Measurements from ENCODE around the gene SCRN2. TPM values are rescaled to one million over a fixed set of nuclear protein-coding genes. Genes with fewer than 3 reads are reported as not detected.

The SCRN2 gene
- total and polyA plus RNA-seq, 2 donors (not counting 3 experiments of a cell fraction or from before 2014, with no cell fraction given) = 31.7 to 48.9 TPM

DNA sequence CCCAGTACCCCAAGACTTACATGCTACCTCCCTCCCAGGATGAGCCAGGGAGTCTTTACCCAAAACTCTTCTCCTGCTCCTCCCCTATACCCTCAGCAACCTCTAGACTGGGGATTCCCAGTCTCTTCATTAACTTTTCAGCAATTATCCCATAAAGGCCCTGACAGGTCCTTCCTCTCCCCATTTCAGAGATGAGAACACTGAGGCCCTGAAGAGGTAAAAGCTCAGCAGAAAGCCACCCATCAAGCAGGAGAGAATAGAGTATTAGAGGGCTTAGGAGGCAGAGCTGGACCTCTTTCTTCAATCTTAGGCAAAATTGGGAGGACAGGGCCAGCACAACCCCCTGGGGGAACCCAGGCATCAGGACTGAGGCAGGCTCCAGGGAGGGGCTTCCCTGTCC lies 15.8 kb upstream of the SCRN2 start:
- no peak for DNase-seq (ENCODE audit: low read depth, low spot score)
- Histone ChIP-seq H3K36me3 (ENCODE audit: control insufficient read depth in 2 of 2, extremely low read depth in 1 of 2, insufficient read depth in 2 of 2, low read length in 2 of 2) (no peaks in the 10 kb centered on the region), H3K9ac (replicated peaks; ENCODE audit: extremely low read depth, insufficient read depth, low read length) (no peak overlapping the region), H3K27ac (ENCODE audit: insufficient read depth, low read depth, low read length) (no peak overlapping the region), H3K79me2 (ENCODE audit: control insufficient read depth, insufficient read depth, low read length) (no peaks in the 10 kb centered on the region), H3K9me1 (replicated peaks; ENCODE audit: control insufficient read depth, extremely low read depth, insufficient read depth, low read length) (no peaks in the 10 kb centered on the region), H3K4me2 (ENCODE audit: insufficient read depth, low read length) (no peak overlapping the region), H3K4me3 (replicated peaks in 1 of 3; ENCODE audit: insufficient read depth in 1 of 3, low read depth in 1 of 3, low read length in 3 of 3) (no peak overlapping the region), H4K20me1 (replicated peaks; ENCODE audit: control insufficient read depth, extremely low read depth, insufficient read depth, low read length) (no peaks in the 10 kb centered on the region), H3K4me1 (ENCODE audit: control insufficient read depth, extremely low read depth, insufficient read depth, low read length) (peaks cover 16% of the 10 kb centered on the region), H2AFZ (ENCODE audit: low read depth, low read length) (no peak overlapping the region), H3K9me3 (replicated peaks; ENCODE audit: control insufficient read depth, insufficient read depth, low read length) (no peaks in the 10 kb centered on the region), H3K27me3 (ENCODE audit: control insufficient read depth in 2 of 2, insufficient read depth in 2 of 2, low read length in 2 of 2) (peaks cover 3 to 13% of the 10 kb centered on the region in 2 experiments)
- no TSS peak for BruUV-seq (replicated peaks)
- TF ChIP-seq JUN (IDR thresholded peaks at IDR 0.05; ENCODE audit: borderline replicate concordance, insufficient read depth, insufficient read length, low read depth) (no peak), EZH2 (IDR thresholded peaks at IDR 0.05; ENCODE audit: borderline replicate concordance, low read depth, low read length, severe bottlenecking) (no peak), POLR2A (IDR thresholded peaks at IDR 0.05; ENCODE audit: low read depth, low read length) (no peak), MAX (IDR thresholded peaks at IDR 0.05; ENCODE audit: insufficient read depth, insufficient read length) (no peak), CTCF (IDR thresholded peaks at IDR 0.05; ENCODE audit: extremely low read depth in 1 of 2, insufficient read depth in 1 of 2, low read depth in 1 of 2, low read length in 2 of 2) (no peak), FOS (IDR thresholded peaks at IDR 0.05; ENCODE audit: borderline replicate concordance, insufficient read depth, low read length) (no peak), GATA2 (IDR thresholded peaks at IDR 0.05; ENCODE audit: insufficient read depth, insufficient read length, low read depth, low read length) (no peak), POLR2AphosphoS5 (IDR thresholded peaks at IDR 0.05; ENCODE audit: insufficient read depth, low read depth, low read length) (no peak)
- no peak for FAIRE-seq
- ChIA-PET CTCF (interaction anchor here (1.2 to 7.2 kb wide), 4 partner anchors 11 to 33 kb away, joined by 4 to 48 read pairs (median 6); partner anchors contain the start of gene SCRN2), POLR2A (no interaction called here)
- dilution Hi-C loops (cut with MboI; ENCODE audit: extremely low pct_ligation_motif_present, low sequenced_read_pairs) = no loop called here
- intact Hi-C loops (cut with micrococcal nuclease) = no loop called here

Measured in endothelial cell of umbilical vein (primary cell).